ENCODE results near the gene AGFG2. TPM values are rescaled to one million over a fixed set of nuclear protein-coding genes. Genes with fewer than 3 reads are reported as not detected.

The AGFG2 gene
- total and polyA plus RNA-seq, 2 of the 13 experiments (the other 11 are each of a cell fraction or from before 2014, with no cell fraction given) = 125 to 132 TPM

DNA sequence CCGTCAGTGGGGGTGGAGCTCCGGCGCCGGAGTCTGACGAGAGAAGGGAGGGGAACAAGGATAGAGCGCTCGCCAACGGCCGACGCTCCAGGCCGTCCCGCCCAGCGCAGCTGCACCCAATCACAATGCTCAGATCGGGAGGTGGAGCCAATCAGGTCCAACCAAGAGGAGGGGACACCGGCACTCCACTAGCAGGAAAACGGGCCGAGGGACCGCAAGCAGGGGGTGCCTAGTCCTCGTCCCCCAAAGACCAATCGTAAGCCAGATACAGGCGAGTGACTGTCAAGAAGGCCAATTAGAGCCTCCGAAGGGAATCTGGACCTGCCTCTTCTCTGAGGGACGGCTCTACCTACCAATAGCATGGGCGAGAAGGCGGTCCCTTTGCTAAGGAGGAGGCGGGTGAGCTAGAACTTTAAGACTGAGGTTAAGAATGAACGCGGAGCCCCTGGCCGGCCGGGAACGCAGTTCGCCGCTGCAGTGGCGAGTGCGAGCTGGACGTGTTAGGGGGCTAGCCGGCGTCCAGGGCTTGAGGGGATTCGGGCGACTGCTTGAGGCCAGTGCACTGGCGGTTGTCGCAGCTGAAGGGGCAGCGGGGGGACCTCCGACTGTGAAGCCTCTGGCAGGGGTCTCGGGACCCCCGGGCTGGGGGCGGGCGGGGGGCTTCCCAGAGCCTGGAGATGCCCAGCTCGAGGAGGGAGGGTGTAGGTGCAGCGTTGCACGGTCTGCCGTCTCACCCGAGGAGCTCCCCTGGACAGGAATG lies 47.4 kb downstream of the AGFG2 start, which contains the start of gene FBXO24 (continued):
- TF ChIP-seq, protein P1, sequence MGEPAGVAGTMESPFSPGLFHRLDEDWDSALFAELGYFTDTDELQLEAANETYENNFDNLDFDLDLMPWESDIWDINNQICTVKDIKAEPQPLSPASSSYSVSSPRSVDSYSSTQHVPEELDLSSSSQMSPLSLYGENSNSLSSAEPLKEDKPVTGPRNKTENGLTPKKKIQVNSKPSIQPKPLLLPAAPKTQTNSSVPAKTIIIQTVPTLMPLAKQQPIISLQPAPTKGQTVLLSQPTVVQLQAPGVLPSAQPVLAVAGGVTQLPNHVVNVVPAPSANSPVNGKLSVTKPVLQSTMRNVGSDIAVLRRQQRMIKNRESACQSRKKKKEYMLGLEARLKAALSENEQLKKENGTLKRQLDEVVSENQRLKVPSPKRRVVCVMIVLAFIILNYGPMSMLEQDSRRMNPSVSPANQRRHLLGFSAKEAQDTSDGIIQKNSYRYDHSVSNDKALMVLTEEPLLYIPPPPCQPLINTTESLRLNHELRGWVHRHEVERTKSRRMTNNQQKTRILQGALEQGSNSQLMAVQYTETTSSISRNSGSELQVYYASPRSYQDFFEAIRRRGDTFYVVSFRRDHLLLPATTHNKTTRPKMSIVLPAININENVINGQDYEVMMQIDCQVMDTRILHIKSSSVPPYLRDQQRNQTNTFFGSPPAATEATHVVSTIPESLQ (CRISPR knock-in tag; conservative IDR thresholded peaks at IDR 0.05) = no peak
- no peak for TF ChIP-seq SRSF9 (IDR thresholded peaks at IDR 0.05; ENCODE audit: borderline replicate concordance, insufficient read depth, low read depth, low read length, poor library complexity, severe bottlenecking)
- TF ChIP-seq SOX6 (IDR thresholded peaks at IDR 0.05) = no peak
- TF ChIP-seq SOX6 (CRISPR knock-in tag; IDR thresholded peaks at IDR 0.05) = 0 out of 2 replicates have a peak, but pooled peaks have one; percentile 23
- no peak for TF ChIP-seq CHD4 (IDR thresholded peaks at IDR 0.05; ENCODE audit: borderline replicate concordance, low read length)
- no peak for TF ChIP-seq ZNF460 (CRISPR knock-in tag; IDR thresholded peaks at IDR 0.05; ENCODE audit: borderline replicate concordance)
- TF ChIP-seq ZNF331 (CRISPR knock-in tag; IDR thresholded peaks at IDR 0.05) = 0 out of 2 replicates have a peak, but pooled peaks have one; percentile 9
- TF ChIP-seq, protein P2, sequence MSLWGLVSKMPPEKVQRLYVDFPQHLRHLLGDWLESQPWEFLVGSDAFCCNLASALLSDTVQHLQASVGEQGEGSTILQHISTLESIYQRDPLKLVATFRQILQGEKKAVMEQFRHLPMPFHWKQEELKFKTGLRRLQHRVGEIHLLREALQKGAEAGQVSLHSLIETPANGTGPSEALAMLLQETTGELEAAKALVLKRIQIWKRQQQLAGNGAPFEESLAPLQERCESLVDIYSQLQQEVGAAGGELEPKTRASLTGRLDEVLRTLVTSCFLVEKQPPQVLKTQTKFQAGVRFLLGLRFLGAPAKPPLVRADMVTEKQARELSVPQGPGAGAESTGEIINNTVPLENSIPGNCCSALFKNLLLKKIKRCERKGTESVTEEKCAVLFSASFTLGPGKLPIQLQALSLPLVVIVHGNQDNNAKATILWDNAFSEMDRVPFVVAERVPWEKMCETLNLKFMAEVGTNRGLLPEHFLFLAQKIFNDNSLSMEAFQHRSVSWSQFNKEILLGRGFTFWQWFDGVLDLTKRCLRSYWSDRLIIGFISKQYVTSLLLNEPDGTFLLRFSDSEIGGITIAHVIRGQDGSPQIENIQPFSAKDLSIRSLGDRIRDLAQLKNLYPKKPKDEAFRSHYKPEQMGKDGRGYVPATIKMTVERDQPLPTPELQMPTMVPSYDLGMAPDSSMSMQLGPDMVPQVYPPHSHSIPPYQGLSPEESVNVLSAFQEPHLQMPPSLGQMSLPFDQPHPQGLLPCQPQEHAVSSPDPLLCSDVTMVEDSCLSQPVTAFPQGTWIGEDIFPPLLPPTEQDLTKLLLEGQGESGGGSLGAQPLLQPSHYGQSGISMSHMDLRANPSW (CRISPR knock-in tag; IDR thresholded peaks at IDR 0.05; ENCODE audit: borderline replicate concordance) = no peak
- TF ChIP-seq SUZ12 (IDR thresholded peaks at IDR 0.05; ENCODE audit: low read depth, low read length) = no peak
- TF ChIP-seq RFXAP (CRISPR knock-in tag; IDR thresholded peaks at IDR 0.05; ENCODE audit: borderline replicate concordance) = peak; percentile 96
- no peak for TF ChIP-seq RBM22 (optimal IDR thresholded peaks at IDR 0.05; ENCODE audit: low read length)
- TF ChIP-seq JUNB (CRISPR knock-in tag; IDR thresholded peaks at IDR 0.05; ENCODE audit: borderline replicate concordance) = no peak
- TF ChIP-seq SAP130 (CRISPR knock-in tag; IDR thresholded peaks at IDR 0.05; ENCODE audit: low read depth) = peak; percentile 29; the same call in 1 of the 2 replicates
- TF ChIP-seq ARHGAP35 (CRISPR knock-in tag; IDR thresholded peaks at IDR 0.05; ENCODE audit: borderline replicate concordance) = no peak
- TF ChIP-seq, protein P3, sequence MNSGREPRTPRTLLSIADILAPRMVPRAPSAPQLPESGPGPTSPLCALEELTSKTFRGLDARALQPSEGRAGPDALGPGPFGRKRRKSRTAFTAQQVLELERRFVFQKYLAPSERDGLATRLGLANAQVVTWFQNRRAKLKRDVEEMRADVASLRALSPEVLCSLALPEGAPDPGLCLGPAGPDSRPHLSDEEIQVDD (CRISPR knock-in tag; IDR thresholded peaks at IDR 0.05; ENCODE audit: borderline replicate concordance) = no peak
- TF ChIP-seq ZNF790 (CRISPR knock-in tag; IDR thresholded peaks at IDR 0.05; ENCODE audit: borderline replicate concordance) = no peak
- TF ChIP-seq SRF (IDR thresholded peaks at IDR 0.05; ENCODE audit: low read depth, low read length) = no peak; the same call in 1 of the 2 replicates
- TF ChIP-seq NR1H2 (CRISPR knock-in tag; IDR thresholded peaks at IDR 0.05; ENCODE audit: borderline replicate concordance, low read depth) = no peak
- 0 out of 2 replicates have a peak, but pooled peaks have one; percentile 18 for TF ChIP-seq ZNF598 (CRISPR knock-in tag; IDR thresholded peaks at IDR 0.05; ENCODE audit: borderline replicate concordance)
- no peak for TF ChIP-seq NPAS2 (CRISPR knock-in tag; IDR thresholded peaks at IDR 0.05; ENCODE audit: borderline replicate concordance)
- no peak for TF ChIP-seq ZNF782 (CRISPR knock-in tag; IDR thresholded peaks at IDR 0.05; ENCODE audit: borderline replicate concordance)
- no peak for TF ChIP-seq KLF15 (CRISPR knock-in tag; IDR thresholded peaks at IDR 0.05; ENCODE audit: borderline replicate concordance)
- TF ChIP-seq, protein P4, sequence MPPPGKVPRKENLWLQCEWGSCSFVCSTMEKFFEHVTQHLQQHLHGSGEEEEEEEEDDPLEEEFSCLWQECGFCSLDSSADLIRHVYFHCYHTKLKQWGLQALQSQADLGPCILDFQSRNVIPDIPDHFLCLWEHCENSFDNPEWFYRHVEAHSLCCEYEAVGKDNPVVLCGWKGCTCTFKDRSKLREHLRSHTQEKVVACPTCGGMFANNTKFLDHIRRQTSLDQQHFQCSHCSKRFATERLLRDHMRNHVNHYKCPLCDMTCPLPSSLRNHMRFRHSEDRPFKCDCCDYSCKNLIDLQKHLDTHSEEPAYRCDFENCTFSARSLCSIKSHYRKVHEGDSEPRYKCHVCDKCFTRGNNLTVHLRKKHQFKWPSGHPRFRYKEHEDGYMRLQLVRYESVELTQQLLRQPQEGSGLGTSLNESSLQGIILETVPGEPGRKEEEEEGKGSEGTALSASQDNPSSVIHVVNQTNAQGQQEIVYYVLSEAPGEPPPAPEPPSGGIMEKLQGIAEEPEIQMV (CRISPR knock-in tag; IDR thresholded peaks at IDR 0.05; ENCODE audit: low read depth) = no peak
